ENCODE measurements around the gene MOB4.

DNA sequence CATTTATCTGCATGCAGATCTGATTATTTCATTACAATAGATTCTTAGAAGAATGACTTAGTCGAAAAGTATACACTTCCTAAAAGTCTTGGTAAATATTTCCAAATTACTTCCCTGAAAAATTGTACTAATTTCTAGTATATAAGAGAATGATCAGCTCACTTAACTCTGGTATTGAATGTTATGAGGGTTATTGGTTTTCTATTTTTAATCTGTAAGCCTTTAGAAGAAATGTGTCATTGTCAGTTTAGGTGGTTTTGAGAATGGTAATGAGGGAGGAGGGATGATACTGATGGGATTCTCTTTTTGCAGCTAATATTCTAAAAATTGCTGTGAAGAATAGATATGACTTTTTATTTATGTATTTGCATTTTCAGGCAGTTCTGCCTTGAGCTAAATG is 23.9 kb downstream of the MOB4 start:
- TF ChIP-seq EZH2 (IDR thresholded peaks at IDR 0.05; ENCODE audit: borderline replicate concordance, control insufficient read depth, low read depth, low read length) (no peak), MTA3 (IDR thresholded peaks at IDR 0.05; ENCODE audit: borderline replicate concordance, low read length) (no peak), POLR2AphosphoS2 (IDR thresholded peaks at IDR 0.05; ENCODE audit: low read depth, low read length) (no peak), JUND (IDR thresholded peaks at IDR 0.05; ENCODE audit: low read depth, low read length) (no peak), CBX5 (IDR thresholded peaks at IDR 0.05; ENCODE audit: low read depth) (no peak), ZNF687 (IDR thresholded peaks at IDR 0.05) (no peak), FOXM1 (IDR thresholded peaks at IDR 0.05; ENCODE audit: low read depth, low read length) (no peak), NFYB (IDR thresholded peaks at IDR 0.05; ENCODE audit: insufficient read depth, low read depth, low read length) (no peak), HDAC2 (IDR thresholded peaks at IDR 0.05) (no peak), RFX5 (IDR thresholded peaks at IDR 0.05; ENCODE audit: low read depth, low read length) (no peak), NFIC (IDR thresholded peaks at IDR 0.05; ENCODE audit: low read depth, low read length) (no peak), HCFC1 (IDR thresholded peaks at IDR 0.05; ENCODE audit: low read length) (no peak), BMI1 (IDR thresholded peaks at IDR 0.05; ENCODE audit: borderline replicate concordance) (no peak), SIX5 (IDR thresholded peaks at IDR 0.05; ENCODE audit: low read depth, low read length, severe bottlenecking) (no peak)
